GM19193 (cell line): ENCODE measurements around the gene BCL2A1.

Experiments
- POLR2A ChIP-seq: IDR thresholded peaks from 4 replicates; pipeline ENCODE4 v1.6.1; 2011; ENCODE audit not compliant: insufficient read depth, insufficient read length; ENCODE audit errors: extremely low read depth

Gene BCL2A1

DNA sequence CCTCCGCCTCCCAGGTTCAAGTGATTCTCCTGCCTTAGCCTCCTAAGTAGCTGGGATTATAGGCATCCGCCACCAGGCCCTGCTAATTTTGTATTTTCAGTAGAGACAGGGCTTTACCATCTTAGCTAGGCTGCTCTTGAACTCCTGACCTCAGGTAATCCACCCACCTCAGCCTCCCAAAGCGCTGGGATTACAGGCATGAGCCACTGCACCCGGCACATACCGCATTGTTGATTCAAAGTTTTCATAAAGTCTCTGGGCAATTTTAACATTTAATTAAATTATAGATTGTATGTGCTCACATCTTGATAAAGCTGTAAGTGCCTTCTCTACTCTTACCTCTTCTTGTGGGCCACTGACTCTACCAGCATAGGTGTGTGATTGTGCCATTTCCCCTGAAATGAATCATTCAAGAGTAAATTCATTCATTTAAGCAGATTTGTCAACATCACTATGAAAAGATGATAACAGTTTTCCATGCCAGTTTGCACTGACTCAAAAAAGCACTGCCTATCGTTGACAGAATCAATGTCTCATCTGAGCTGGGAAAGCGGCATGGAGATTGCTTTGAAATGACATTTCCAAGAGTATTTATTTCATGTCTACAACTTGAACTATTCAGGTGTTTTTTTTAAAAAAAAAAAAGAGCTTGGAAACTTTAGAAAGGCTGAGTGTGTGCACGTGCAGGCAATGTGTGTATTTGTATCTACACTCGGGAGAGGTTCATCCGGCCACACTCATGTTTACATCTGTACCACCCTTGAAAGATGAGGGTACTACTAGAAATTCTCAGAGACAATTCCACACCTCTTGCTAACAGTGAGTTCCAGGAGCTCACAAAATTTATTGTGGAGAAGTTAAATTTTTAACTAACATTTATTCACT, 3.5 kb downstream of the BCL2A1 start:
- TF ChIP-seq POLR2A: no peak

DNA sequence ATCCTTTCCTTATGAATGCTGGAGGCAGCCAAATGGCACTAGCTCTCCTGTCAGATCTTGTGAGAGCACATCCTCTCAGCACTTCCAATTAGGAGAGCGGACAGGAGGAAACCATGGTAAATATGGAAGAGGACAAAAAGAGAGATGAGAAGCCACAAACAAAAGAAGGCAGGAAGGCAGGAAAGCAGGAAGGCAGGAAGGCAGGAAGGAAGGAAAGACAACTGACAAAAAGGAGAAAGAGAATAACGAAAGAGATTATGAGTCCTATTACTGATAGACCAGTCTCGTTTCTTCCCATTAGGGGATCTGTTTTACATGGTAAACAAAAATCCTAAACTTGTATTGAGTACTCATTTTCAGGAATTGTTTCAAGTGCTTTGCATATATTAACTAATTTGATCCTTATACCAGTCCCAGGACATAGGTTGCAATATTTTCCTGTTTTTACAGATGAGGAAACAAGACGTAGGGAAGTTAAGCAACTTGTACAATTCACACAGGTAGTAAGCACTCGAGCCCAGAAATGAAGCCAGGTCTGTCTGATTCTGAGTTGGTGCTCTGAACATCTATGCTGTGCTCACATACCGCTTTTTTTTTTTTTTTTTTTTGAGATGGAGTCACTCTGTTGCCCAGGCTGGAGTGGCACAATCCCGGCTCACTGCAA, 4.2 kb downstream of the BCL2A1 start:
- no peak for TF ChIP-seq POLR2A

DNA sequence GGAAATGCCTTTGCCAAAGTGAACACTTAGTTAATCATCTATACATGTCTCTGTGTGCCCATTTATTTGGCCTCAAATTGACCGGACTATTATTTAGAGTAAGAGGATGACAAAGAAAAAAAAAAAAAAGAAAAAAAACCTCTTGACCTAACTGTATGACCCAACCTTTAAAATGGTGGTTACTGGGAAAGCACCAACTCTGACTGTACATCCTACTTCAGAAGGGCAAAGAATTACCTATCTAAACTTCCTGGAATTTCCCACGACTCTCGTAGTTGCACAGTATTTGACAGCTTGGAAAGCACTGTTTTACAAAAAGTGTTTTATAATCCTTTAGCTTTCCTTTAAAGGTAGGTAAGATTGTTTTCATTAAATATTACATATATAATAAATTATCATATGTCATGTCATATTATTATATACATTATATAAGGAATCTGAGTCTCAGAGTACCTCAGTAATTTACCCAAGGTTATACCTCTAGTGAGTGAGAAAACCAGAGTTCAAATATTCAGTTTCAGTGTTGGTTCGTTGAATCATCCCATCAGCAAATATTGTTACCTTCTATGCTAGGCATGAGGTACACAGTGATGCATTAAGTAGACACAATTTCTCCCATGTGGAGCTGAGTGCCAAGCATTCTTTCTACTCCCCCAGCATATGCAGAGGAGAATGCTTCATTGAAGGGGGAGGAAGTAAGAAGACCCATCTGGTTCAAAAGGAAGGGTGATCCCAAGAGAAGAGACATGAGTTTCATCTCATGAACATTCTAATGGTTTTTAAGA, 5.0 kb downstream of the BCL2A1 start:
- TF ChIP-seq POLR2A: no peak

DNA sequence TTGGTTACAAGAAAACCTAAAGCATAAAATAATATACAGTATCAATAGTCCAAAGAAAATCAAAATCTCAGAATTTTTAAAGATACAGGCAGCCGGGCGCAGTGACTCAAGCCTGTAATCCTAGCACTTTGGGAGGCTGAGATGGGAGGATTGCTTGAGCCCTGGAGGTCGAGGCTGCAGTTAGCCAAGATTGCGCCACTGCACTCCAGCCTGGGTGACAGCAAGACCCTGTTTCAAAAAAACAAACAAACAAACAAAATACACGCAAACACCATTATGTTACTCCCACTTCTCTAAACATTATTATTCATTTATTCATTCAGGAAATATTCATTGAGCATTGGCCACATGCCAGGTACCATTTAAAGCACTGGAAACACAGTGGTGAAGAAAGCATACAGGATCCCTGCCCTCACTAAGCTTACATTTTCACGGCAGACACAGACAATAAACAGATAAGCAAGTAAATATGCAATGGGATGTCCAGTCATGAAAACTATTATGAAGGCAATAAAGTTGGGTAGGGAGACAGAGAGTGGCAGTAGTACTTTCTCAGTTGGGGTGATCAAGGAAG, 6.7 kb downstream of the BCL2A1 start:
- no peak for TF ChIP-seq POLR2A

DNA sequence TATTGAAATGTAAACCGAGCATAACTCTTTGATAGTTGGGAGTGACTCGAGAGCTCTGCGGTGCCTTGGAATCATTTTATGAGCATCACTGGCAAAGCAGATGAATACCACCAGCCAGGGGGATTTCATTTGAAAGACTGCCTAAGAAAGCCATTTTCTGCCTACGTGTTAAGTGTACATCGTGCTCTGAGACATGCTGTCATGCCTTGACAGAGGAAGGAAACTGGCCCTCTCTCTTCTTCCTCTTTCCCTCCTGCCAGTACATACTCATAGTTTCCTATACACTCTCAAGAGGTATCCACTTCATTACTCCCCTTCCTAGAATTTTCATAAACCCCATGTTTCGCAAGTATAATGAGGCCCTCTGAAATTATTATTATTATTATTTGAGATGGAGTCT, 8.8 kb downstream of the BCL2A1 start:
- no peak for TF ChIP-seq POLR2A

DNA sequence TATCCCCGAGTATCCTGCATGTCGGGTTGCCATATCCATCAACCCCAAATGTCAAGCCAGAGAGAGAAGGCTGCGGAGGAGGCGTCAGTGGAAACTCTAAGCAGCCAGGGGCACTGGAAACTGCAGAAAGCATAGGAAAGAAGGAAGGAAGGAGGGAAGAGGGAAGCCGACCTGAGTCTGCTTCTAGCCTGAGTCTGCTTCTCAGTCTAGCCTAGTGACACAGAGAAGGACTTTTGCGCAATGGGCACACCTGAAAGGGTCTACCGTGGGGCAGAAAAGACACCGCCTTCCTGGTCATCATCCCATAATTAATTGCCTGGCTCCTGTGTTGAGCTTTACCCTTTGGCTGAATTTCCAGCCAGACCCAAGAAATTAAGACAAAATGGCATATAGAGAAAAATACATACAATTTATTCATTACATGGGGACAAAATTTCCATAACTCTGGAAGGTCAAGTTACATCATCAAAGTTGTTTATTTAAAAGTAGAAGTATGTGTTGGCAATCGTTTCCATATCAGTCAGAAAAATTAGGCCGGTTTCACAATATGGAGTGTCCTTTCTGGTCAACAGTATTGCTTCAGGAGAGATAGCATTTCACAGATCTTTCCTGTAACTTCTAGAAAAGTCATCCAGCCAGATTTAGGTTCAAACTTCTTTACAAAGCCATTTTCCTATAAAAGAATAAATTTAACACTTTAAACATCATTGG, 10.3 kb downstream of the BCL2A1 start:
- no peak for TF ChIP-seq POLR2A

DNA sequence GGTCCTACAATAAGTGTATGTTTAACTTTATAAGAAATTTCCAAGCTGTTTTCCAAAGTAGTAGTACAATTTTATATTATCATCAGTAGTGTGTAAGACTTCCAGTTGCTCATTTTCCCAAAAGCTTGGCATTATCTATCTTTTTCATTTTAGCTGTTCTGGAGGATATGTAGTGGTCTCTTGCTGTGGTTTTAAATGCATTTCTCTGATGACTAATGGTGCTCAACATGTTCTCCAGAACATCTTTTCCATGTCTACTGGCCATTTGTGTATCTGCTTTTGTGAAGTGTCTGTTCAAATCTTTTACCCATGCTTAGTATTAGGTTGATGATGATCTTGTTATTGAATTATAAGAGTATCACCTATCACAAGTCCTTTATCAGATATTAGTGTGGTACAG, 13.3 kb downstream of the BCL2A1 start:
- TF ChIP-seq POLR2A: no peak

DNA sequence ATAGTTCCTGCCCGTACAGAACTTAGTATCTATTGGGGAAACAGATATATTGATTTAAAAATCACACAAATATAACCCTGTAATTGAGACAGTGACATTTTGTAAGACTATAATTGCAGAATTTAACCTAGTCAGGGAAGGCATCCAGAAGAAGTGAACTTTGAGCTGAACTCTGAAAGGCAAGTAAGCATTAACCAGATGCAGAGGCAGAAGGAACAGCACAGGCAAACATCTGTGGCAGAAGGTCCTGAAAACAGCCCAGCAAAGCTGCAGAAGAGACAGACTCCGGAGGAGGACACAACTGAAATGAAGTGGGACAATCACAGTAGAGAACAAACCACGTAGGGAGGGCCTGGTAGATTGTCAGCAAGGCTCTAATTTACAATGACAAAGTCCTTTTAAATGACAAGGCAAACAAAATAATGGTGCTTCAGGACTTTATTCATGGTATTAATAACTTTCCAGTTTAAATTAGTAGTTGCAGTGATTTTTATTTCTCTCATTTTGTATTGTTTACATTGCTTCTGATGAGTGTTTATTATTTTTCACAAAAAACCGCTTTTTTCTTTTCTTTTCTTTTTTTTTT, 14.5 kb downstream of the BCL2A1 start:
- TF ChIP-seq POLR2A: no peak

DNA sequence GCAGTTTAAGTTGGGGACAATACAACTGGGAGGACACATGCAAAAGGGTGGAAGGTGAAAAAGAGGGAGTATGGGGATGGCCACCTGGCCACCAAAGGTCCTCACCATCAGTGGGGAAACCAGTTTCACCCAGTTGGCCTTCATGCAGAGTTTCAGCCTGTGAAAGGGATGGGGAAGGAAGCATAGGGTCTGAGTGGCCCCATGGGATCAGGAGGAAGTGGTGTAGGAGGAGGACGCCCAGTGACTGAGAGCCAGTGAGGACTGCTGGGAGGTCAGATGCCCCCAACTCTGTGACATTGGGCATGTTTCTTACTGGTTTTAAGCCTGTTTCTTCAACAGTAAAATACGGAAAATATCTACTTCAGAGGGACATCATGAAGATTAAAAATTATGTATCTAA, 16.3 kb downstream of the BCL2A1 start:
- TF ChIP-seq POLR2A: no peak

DNA sequence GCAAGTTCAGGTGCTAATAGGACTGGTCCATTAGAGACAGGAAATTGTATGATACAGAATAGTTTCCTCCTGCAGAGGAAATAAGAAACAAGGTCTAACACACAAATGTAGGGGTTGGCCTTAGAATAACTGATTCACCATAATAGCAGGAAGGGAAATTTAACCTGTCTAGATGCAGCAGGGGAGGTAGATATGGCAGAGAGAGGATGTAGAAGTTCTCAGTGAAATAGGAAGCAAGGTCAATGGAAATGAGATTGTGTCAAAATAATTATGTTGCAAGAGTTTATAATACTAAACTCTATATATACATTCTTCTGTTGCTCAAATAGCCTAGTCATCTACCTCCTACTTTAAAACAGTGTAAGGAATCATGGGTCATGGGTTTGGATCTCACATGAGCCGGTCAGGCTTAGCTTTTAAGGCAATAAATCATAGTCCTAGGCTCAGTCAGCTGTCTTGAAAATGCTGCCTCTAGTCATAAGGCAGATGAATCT, 17.0 kb downstream of the BCL2A1 start:
- TF ChIP-seq POLR2A: no peak

DNA sequence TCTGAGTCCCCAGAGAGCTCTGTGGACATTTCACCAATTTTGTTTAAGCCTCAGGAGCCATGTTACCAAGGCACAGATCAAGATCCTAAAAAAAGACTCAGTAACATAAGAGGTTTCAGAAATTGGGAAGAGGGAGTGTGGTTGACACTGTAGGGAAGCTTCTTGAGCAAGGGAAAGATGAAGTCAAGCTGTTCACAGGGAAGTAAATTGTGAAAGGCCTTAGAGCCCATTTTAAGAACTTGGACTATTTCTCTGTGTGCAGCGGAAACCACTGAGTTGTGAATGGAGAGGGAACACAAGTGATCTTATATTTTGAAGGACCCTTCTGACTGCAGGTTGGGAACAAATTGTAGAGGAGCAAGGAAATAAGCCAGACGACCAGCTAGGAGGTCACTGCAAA, 18.7 kb downstream of the BCL2A1 start:
- TF ChIP-seq POLR2A: no peak

DNA sequence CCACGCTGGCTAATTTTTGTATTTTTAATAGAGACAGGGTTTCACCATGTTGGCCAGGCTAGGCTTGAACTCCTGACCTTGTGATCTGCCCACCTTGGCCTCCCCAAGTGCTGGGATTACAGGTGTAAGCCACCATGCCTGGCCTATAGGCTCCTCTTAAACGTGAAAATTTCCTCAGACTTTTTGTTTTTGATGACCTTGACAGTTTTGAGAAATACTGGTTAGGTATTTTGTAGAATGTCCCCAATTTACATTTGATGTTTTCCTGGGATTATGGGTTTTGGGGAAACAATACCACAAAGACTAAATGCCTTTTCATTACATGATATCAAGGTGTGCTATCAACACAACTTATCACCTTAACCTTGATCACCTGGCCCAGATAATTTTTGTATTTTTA, 20.7 kb downstream of the BCL2A1 start:
- TF ChIP-seq POLR2A: no peak

DNA sequence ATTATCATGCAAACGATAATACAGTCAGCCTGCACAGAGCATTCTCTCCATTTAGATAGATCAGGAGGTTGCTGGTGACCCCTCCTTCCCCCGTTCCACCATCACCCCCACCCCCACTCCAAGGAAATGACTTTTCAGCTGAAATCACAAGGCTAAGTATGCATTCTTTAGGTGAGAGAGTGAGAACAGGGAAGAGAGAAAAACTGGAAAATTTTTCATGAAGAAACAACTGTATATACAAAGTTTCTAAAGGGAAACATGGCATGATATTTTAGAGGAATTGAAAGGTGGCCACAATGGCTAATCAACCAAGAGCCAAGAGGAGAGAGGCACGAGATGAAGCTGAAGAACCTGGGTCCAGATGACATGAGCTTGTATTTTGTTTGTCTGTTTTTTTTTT, 22.2 kb downstream of the BCL2A1 start:
- TF ChIP-seq POLR2A: no peak
